ENCODE results near the gene ABTB2.

- TF ChIP-seq, protein P1, sequence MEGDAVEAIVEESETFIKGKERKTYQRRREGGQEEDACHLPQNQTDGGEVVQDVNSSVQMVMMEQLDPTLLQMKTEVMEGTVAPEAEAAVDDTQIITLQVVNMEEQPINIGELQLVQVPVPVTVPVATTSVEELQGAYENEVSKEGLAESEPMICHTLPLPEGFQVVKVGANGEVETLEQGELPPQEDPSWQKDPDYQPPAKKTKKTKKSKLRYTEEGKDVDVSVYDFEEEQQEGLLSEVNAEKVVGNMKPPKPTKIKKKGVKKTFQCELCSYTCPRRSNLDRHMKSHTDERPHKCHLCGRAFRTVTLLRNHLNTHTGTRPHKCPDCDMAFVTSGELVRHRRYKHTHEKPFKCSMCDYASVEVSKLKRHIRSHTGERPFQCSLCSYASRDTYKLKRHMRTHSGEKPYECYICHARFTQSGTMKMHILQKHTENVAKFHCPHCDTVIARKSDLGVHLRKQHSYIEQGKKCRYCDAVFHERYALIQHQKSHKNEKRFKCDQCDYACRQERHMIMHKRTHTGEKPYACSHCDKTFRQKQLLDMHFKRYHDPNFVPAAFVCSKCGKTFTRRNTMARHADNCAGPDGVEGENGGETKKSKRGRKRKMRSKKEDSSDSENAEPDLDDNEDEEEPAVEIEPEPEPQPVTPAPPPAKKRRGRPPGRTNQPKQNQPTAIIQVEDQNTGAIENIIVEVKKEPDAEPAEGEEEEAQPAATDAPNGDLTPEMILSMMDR (IDR thresholded peaks at IDR 0.05; ENCODE audit: insufficient read depth, low read length), result no peak
- TF ChIP-seq POLR2AphosphoS5 (IDR thresholded peaks at IDR 0.05; ENCODE audit: low read depth) (no peak), GABPA (IDR thresholded peaks at IDR 0.05; ENCODE audit: low read depth) (no peak), SPI1 (IDR thresholded peaks at IDR 0.05; ENCODE audit: borderline replicate concordance, low read depth) (no peak)
- TF ChIP-seq, protein P2, sequence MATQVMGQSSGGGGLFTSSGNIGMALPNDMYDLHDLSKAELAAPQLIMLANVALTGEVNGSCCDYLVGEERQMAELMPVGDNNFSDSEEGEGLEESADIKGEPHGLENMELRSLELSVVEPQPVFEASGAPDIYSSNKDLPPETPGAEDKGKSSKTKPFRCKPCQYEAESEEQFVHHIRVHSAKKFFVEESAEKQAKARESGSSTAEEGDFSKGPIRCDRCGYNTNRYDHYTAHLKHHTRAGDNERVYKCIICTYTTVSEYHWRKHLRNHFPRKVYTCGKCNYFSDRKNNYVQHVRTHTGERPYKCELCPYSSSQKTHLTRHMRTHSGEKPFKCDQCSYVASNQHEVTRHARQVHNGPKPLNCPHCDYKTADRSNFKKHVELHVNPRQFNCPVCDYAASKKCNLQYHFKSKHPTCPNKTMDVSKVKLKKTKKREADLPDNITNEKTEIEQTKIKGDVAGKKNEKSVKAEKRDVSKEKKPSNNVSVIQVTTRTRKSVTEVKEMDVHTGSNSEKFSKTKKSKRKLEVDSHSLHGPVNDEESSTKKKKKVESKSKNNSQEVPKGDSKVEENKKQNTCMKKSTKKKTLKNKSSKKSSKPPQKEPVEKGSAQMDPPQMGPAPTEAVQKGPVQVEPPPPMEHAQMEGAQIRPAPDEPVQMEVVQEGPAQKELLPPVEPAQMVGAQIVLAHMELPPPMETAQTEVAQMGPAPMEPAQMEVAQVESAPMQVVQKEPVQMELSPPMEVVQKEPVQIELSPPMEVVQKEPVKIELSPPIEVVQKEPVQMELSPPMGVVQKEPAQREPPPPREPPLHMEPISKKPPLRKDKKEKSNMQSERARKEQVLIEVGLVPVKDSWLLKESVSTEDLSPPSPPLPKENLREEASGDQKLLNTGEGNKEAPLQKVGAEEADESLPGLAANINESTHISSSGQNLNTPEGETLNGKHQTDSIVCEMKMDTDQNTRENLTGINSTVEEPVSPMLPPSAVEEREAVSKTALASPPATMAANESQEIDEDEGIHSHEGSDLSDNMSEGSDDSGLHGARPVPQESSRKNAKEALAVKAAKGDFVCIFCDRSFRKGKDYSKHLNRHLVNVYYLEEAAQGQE (IDR thresholded peaks at IDR 0.05; ENCODE audit: insufficient replicate concordance, low read depth), result no peak
Measured at GRCh38 chr11:34344768-34345539, 12.9 kb downstream of the ABTB2 start.
